ENCODE data around the gene IL25. TPM values are rescaled to one million over a fixed set of nuclear protein-coding genes. Genes with fewer than 3 reads are reported as not detected.

IL25 gene
- total and polyA plus RNA-seq, 2 experiments from 2014 or later, result not detected

- no peak overlapping the region for H3K4me2 ChIP-seq
- no peaks in the 10 kb centered on the region for H3K36me3 ChIP-seq (replicated peaks; ENCODE audit: insufficient read depth, low read depth)
- no peaks in the 10 kb centered on the region for H4K20me1 ChIP-seq (ENCODE audit: insufficient read depth, poor library complexity, severe bottlenecking)
- H3K27ac ChIP-seq, result no peak overlapping the region
- no peaks in the 10 kb centered on the region for H3K27me3 ChIP-seq
- H2AFZ ChIP-seq, result no peak overlapping the region
- no peaks in the 10 kb centered on the region for H3K9me3 ChIP-seq (ENCODE audit: low read depth)
- WGBS (ENCODE audit: low lambda C conversion rate, missing lambda C conversion rate), result 89% methylated on average over 7 of the region's 7 CpGs
- no peaks in the 10 kb centered on the region for H3K79me2 ChIP-seq
- TF ChIP-seq EZH2phosphoT487 (IDR thresholded peaks at IDR 0.05; ENCODE audit: low read depth, severe bottlenecking, unreplicated experiment) (no peak), CTCF (IDR thresholded peaks at IDR 0.05; ENCODE audit: poor library complexity) (no peak), EZH2 (IDR thresholded peaks at IDR 0.05; ENCODE audit: borderline replicate concordance) (no peak)
- no peak overlapping the region for H3K4me3 ChIP-seq
- no peaks in the 10 kb centered on the region for H3K4me1 ChIP-seq (ENCODE audit: insufficient read depth)
- DNase-seq (ENCODE audit: low spot score), result no peak
- no peaks in the 10 kb centered on the region for H3K9me2 ChIP-seq (replicated peaks; ENCODE audit: insufficient read depth)
Observed at GRCh38 chr14:23392613-23393012, 20.0 kb downstream of the IL25 start.

GRCh38 chr14:23396126-23396525, 23.5 kb downstream of the IL25 start:
- H3K79me2 ChIP-seq, result no peaks in the 10 kb centered on the region
- H3K27ac ChIP-seq, result no peak overlapping the region
- no peaks in the 10 kb centered on the region for H3K9me3 ChIP-seq (ENCODE audit: low read depth)
- no peaks in the 10 kb centered on the region for H3K27me3 ChIP-seq
- no peak overlapping the region for H3K4me2 ChIP-seq
- H3K4me1 ChIP-seq (ENCODE audit: insufficient read depth), result no peaks in the 10 kb centered on the region
- no peaks in the 10 kb centered on the region for H3K36me3 ChIP-seq (replicated peaks; ENCODE audit: insufficient read depth, low read depth)
- no peak for DNase-seq (ENCODE audit: low spot score)
- no peaks in the 10 kb centered on the region for H4K20me1 ChIP-seq (ENCODE audit: insufficient read depth, poor library complexity, severe bottlenecking)
- no peak overlapping the region for H2AFZ ChIP-seq
- H3K9me2 ChIP-seq (replicated peaks; ENCODE audit: insufficient read depth), result no peaks in the 10 kb centered on the region
- 94% methylated on average over 10 of the region's 10 CpGs for WGBS (ENCODE audit: low lambda C conversion rate, missing lambda C conversion rate)
- H3K4me3 ChIP-seq, result no peak overlapping the region
- TF ChIP-seq EZH2phosphoT487 (IDR thresholded peaks at IDR 0.05; ENCODE audit: low read depth, severe bottlenecking, unreplicated experiment), result no peak
- TF ChIP-seq EZH2 (IDR thresholded peaks at IDR 0.05; ENCODE audit: borderline replicate concordance), result no peak
- TF ChIP-seq CTCF (IDR thresholded peaks at IDR 0.05; ENCODE audit: poor library complexity), result no peak

- Histone ChIP-seq H3K79me2 (no peaks in the 10 kb centered on the region), H3K4me1 (ENCODE audit: insufficient read depth) (no peaks in the 10 kb centered on the region), H3K27me3 (no peaks in the 10 kb centered on the region), H2AFZ (no peak overlapping the region), H4K20me1 (ENCODE audit: insufficient read depth, poor library complexity, severe bottlenecking) (no peaks in the 10 kb centered on the region), H3K4me3 (no peak overlapping the region), H3K4me2 (no peak overlapping the region), H3K9me3 (ENCODE audit: low read depth) (no peaks in the 10 kb centered on the region), H3K36me3 (replicated peaks; ENCODE audit: insufficient read depth, low read depth) (no peaks in the 10 kb centered on the region), H3K9me2 (replicated peaks; ENCODE audit: insufficient read depth) (no peaks in the 10 kb centered on the region), H3K27ac (no peak overlapping the region)
- WGBS (ENCODE audit: low lambda C conversion rate, missing lambda C conversion rate), result 96% methylated on average over 10 of the region's 10 CpGs
- DNase-seq (ENCODE audit: low spot score), result no peak
- TF ChIP-seq CTCF (IDR thresholded peaks at IDR 0.05; ENCODE audit: poor library complexity) (no peak), EZH2 (IDR thresholded peaks at IDR 0.05; ENCODE audit: borderline replicate concordance) (no peak), EZH2phosphoT487 (IDR thresholded peaks at IDR 0.05; ENCODE audit: low read depth, severe bottlenecking, unreplicated experiment) (no peak)
Observed at GRCh38 chr14:23396781-23397407, 24.3 kb downstream of the IL25 start.

Data from hepatocyte (in vitro differentiated cells).